Activated CD4-positive, alpha-beta T cell treated with anti-CD3 and anti-CD28 coated beads, Interleukin-2, amount 10 ng/mL, durations not matched to agents 24 days and 14 days (primary cell): ENCODE measurements around the gene CSNK1E. TPM values are rescaled to one million over a fixed set of nuclear protein-coding genes. Genes with fewer than 3 reads are reported as not detected.
A peak's percentile ranks its signal among the peaks of the same experiment; 100 is the strongest.

Experiments used
- DNase-seq: peaks from one replicate; pipeline ENCODE4 v3.0.0; 2022
- H3K27ac Mint-ChIP-seq: one replicate; pipeline ENCODE4 v1.8.0; 2022; ENCODE audit warnings: mild to moderate bottlenecking, mixed read lengths
- H3K27me3 Mint-ChIP-seq: one replicate; pipeline ENCODE4 v1.8.0; 2022; ENCODE audit warnings: mixed read lengths
- H3K36me3 Mint-ChIP-seq: one replicate; pipeline ENCODE4 v1.8.0; 2022; ENCODE audit warnings: low read depth, mild to moderate bottlenecking, mixed read lengths
- H3K4me1 Mint-ChIP-seq: one replicate; pipeline ENCODE4 v1.8.0; 2021; ENCODE audit warnings: mixed read lengths
- H3K4me3 Mint-ChIP-seq: one replicate; pipeline ENCODE4 v1.8.0; 2022; ENCODE audit warnings: mild to moderate bottlenecking, moderate library complexity, mixed read lengths
- H3K9me3 Mint-ChIP-seq: one replicate; pipeline ENCODE4 v1.8.0; 2021; ENCODE audit warnings: mixed read lengths
- intact Hi-C: fragments of 100-400 bp; cut with micrococcal nuclease; formaldehyde crosslinking; loops from one replicate; pipeline ENCODE4 v1.15.1; 2023
- total RNA-seq: library from RNA; stranded (reverse); gene quantifications from 2 replicates; pipeline ENCODE4 v1.2.3, GENCODE V29; 2022

The CSNK1E gene
- total RNA-seq, 1 donor from 2014 or later = 157 TPM

GRCh38 chr22:38271101-38271500 lies 46.1 kb downstream of the CSNK1E start:
- DNase-seq = no peak
- no peak overlapping the region for H3K27ac Mint-ChIP-seq
- peak overlapping the region; percentile 8 for H3K4me3 Mint-ChIP-seq
- H3K27me3 Mint-ChIP-seq = peaks cover 4% of the 10 kb centered on the region
- H3K36me3 Mint-ChIP-seq = peaks cover 4% of the 10 kb centered on the region
- intact Hi-C loops = loop anchor here (10.0 kb wide), 1 partner anchor 84 kb away; no protein-coding TSS in a partner anchor
- H3K4me1 Mint-ChIP-seq = peaks cover 45% of the 10 kb centered on the region
- H3K9me3 Mint-ChIP-seq = no peaks in the 10 kb centered on the region

GRCh38 chr22:38270091-38270992 lies 46.9 kb downstream of the CSNK1E start:
- peak overlapping the region; percentile 40 for H3K4me3 Mint-ChIP-seq
- H3K9me3 Mint-ChIP-seq = no peaks in the 10 kb centered on the region
- DNase-seq = no peak
- H3K4me1 Mint-ChIP-seq = peaks cover 45% of the 10 kb centered on the region
- no peak overlapping the region for H3K27ac Mint-ChIP-seq
- H3K36me3 Mint-ChIP-seq = peaks cover 4% of the 10 kb centered on the region
- intact Hi-C loops = loop anchor here (10.0 kb wide), 1 partner anchor 84 kb away; no protein-coding TSS in a partner anchor
- H3K27me3 Mint-ChIP-seq = no peaks in the 10 kb centered on the region

DNA sequence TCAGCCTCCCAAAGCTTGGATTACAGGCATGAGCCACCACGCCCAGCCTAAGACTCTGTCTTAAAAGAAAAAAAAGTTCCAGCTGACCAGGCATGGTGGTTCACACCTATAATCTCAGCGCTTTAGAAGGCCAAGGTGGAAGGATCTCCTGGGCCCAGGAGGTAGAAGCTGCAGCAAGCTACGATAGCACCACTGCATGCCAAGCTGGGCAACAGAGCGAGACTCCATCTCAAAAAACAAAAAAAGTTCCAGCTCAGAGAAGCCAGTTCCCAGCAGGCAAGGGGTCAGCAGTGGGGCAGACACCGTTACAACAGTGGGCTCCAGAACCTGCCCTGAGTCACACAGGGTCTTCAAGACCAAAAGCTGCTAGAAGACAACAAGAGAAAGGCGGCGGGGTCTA lies 47.8 kb downstream of the CSNK1E start:
- Mint-ChIP-seq H3K4me3 (no peak overlapping the region), H3K36me3 (peaks cover 4% of the 10 kb centered on the region), H3K9me3 (no peaks in the 10 kb centered on the region), H3K4me1 (peaks cover 42% of the 10 kb centered on the region), H3K27ac (no peak overlapping the region), H3K27me3 (no peaks in the 10 kb centered on the region)
- intact Hi-C loops = no loop called here
- DNase-seq = no peak

DNA sequence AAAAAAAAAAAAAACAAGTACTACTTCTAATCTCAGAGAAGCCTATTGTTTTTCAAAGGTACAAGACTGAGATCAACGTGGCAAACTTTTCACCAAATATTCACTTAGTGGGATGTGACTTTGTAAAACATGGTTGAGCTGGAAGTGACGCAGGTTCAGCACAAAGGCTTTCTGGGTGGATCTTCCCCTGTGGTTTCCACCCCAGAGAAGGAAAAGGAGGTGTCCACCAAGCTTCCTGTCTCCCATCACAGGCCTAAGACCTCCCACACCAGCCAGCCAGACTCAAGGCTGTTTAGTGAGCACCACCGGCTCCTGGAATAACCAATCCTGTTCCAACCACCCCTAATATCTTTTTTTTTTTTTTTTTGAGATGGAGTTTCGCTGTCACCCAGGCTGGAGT lies 50.1 kb downstream of the CSNK1E start:
- intact Hi-C loops = no loop called here
- peak; percentile 90 for DNase-seq
- peak overlapping the region; percentile 62 for H3K4me3 Mint-ChIP-seq
- peak overlapping the region; percentile 84 for H3K27ac Mint-ChIP-seq
- peaks cover 39% of the 10 kb centered on the region for H3K4me1 Mint-ChIP-seq
- H3K36me3 Mint-ChIP-seq = peaks cover 6% of the 10 kb centered on the region
- no peaks in the 10 kb centered on the region for H3K9me3 Mint-ChIP-seq
- H3K27me3 Mint-ChIP-seq = no peaks in the 10 kb centered on the region

DNA sequence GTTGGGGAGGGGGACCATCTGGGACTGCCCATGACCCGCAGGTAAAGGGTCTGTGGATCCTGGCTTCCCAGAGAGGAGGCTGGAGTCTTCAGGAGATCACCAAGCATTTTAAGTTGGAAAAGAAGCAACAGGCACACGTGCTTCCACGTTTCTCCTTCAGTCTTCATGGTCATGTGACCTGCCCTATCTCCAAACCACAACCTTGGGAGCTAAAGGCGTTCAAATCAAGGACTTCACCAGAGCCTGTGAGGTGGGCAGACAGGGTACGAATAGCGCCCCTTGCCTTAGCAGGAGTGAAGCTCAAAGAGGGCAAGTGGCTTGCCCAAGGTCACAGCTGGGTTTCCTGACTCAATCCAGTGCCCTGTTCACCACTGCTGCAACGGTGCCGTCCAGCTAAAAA lies 51.1 kb downstream of the CSNK1E start:
- Mint-ChIP-seq H3K4me3 (peak overlapping the region; percentile 15), H3K4me1 (peaks cover 38% of the 10 kb centered on the region), H3K27ac (peak overlapping the region; percentile 75), H3K27me3 (no peaks in the 10 kb centered on the region), H3K9me3 (no peaks in the 10 kb centered on the region), H3K36me3 (peaks cover 6% of the 10 kb centered on the region)
- intact Hi-C loops = no loop called here
- DNase-seq = no peak

- Mint-ChIP-seq H3K4me3 (no peak overlapping the region), H3K27me3 (no peaks in the 10 kb centered on the region), H3K9me3 (no peaks in the 10 kb centered on the region), H3K4me1 (peaks cover 31% of the 10 kb centered on the region), H3K27ac (no peak overlapping the region), H3K36me3 (peaks cover 9% of the 10 kb centered on the region)
- intact Hi-C loops = no loop called here
- no peak for DNase-seq
Observed at GRCh38 chr22:38264322-38264843, 52.9 kb downstream of the CSNK1E start.

- H3K9me3 Mint-ChIP-seq = no peaks in the 10 kb centered on the region
- H3K36me3 Mint-ChIP-seq = peaks cover 7% of the 10 kb centered on the region
- no peaks in the 10 kb centered on the region for H3K27me3 Mint-ChIP-seq
- H3K27ac Mint-ChIP-seq = peak overlapping the region; percentile 51
- peaks cover 19% of the 10 kb centered on the region for H3K4me1 Mint-ChIP-seq
- peak; percentile 82 for DNase-seq
- H3K4me3 Mint-ChIP-seq = no peak overlapping the region
- intact Hi-C loops = no loop called here
Observed at GRCh38 chr22:38262051-38262795, 55.0 kb downstream of the CSNK1E start.

- no peaks in the 10 kb centered on the region for H3K27me3 Mint-ChIP-seq
- peaks cover 7% of the 10 kb centered on the region for H3K36me3 Mint-ChIP-seq
- H3K4me1 Mint-ChIP-seq = peaks cover 9% of the 10 kb centered on the region
- DNase-seq = no peak
- intact Hi-C loops = no loop called here
- no peaks in the 10 kb centered on the region for H3K9me3 Mint-ChIP-seq
- H3K27ac Mint-ChIP-seq = no peak overlapping the region
- no peak overlapping the region for H3K4me3 Mint-ChIP-seq
Observed at GRCh38 chr22:38260761-38261681, 56.2 kb downstream of the CSNK1E start.

GRCh38 chr22:38259370-38259769 lies 57.9 kb downstream of the CSNK1E start:
- Mint-ChIP-seq H3K36me3 (peaks cover 7% of the 10 kb centered on the region), H3K4me3 (no peak overlapping the region), H3K9me3 (no peaks in the 10 kb centered on the region), H3K27me3 (no peaks in the 10 kb centered on the region), H3K4me1 (peaks cover 9% of the 10 kb centered on the region), H3K27ac (no peak overlapping the region)
- intact Hi-C loops = no loop called here
- no peak for DNase-seq

DNA sequence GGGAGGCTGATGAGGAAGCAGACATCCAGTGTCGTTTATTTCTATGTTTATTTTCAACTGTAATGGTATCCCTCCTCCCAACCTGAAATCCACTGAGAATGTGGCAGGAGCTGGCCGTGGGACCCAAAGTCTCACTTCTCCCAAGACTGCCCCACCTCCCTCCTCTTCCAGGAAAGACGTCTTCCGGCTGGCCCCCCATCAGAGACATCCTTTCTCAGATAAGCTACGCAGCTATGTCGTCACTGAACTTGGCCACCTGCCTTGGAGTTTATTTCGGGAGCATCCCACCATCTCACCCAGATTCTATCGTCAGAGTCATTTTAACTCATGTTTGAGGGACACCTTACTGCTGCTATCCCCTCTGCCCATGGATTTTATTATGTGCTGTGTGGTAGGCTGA lies 58.3 kb downstream of the CSNK1E start:
- Mint-ChIP-seq H3K4me1 (peaks cover 9% of the 10 kb centered on the region), H3K4me3 (no peak overlapping the region), H3K27me3 (no peaks in the 10 kb centered on the region), H3K27ac (no peak overlapping the region), H3K9me3 (no peaks in the 10 kb centered on the region), H3K36me3 (peaks cover 7% of the 10 kb centered on the region)
- DNase-seq = no peak
- intact Hi-C loops = no loop called here

DNA sequence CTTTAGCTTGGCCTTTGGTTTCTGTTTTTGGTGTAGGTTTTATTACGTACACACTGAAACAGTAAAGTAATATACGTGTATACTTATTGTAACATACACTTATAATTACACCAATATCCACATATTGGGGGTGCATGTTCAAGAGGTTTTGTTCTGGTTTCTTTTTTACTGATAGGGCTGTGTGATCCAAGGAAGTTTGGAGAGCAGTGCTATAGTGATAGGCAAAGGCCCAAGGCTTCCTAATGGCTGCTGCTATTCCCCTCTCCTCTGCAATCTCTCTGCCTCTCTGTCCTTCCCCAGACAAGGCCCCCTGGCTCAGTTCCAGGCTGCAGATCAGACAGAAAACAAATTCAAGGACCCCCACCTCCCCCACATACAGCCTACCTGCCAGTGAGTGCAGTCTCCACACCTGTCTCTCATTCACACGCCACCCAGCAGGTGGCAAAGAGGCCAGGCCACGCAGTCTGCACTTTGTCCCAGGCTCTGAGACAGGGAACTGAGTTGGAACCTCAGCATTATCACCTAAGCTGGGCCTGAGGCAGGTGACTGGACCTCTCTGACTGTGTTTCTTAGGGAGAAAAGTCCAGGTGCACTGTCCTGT lies 59.5 kb downstream of the CSNK1E start:
- H3K27ac Mint-ChIP-seq = no peak overlapping the region
- H3K36me3 Mint-ChIP-seq = peaks cover 7% of the 10 kb centered on the region
- H3K9me3 Mint-ChIP-seq = no peaks in the 10 kb centered on the region
- DNase-seq = no peak
- H3K4me1 Mint-ChIP-seq = peaks cover 9% of the 10 kb centered on the region
- intact Hi-C loops = no loop called here
- no peak overlapping the region for H3K4me3 Mint-ChIP-seq
- H3K27me3 Mint-ChIP-seq = no peaks in the 10 kb centered on the region

- H3K4me1 Mint-ChIP-seq = peaks cover 7% of the 10 kb centered on the region
- H3K36me3 Mint-ChIP-seq = peaks cover 4% of the 10 kb centered on the region
- H3K9me3 Mint-ChIP-seq = no peaks in the 10 kb centered on the region
- no peak for DNase-seq
- intact Hi-C loops = no loop called here
- H3K4me3 Mint-ChIP-seq = no peak overlapping the region
- no peaks in the 10 kb centered on the region for H3K27me3 Mint-ChIP-seq
- no peak overlapping the region for H3K27ac Mint-ChIP-seq
Observed at GRCh38 chr22:38257181-38257580, 60.1 kb downstream of the CSNK1E start.

GRCh38 chr22:38255697-38256096 lies 61.5 kb downstream of the CSNK1E start:
- intact Hi-C loops = no loop called here
- peaks cover 3% of the 10 kb centered on the region for H3K36me3 Mint-ChIP-seq
- H3K4me3 Mint-ChIP-seq = no peak overlapping the region
- no peak for DNase-seq
- no peak overlapping the region for H3K27ac Mint-ChIP-seq
- no peaks in the 10 kb centered on the region for H3K9me3 Mint-ChIP-seq
- peaks cover 1% of the 10 kb centered on the region for H3K4me1 Mint-ChIP-seq
- no peaks in the 10 kb centered on the region for H3K27me3 Mint-ChIP-seq
